HG03565 (cell line): Measurements from ENCODE around the gene NTHL1.

Source experiments
- ATAC-seq: cut with Tn5 transposase; IDR thresholded peaks from one replicate; pipeline ENCODE4 v1.9.1; 2021; ENCODE audit warnings: mild to moderate bottlenecking, moderate library complexity; ENCODE audit not compliant: unreplicated experiment

Gene NTHL1

DNA sequence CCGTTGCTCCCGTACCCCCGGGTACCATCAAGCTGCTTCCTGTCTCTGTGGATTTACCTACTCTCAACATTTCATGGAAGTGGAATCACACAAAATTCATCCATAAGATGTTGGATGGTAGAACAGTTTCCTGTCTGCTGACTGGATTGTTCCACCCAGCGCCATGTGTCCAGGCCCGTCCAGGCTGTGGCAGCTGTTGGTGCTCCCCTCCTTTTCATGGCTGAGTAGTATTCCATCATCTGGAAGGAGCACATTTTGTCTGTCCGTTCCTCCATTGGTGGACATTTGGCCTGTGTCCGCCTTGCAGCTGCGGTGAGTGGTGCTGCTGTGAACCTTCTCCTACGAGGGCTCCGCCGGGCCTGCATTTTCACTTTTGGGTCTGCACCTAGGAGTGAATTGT lies 18.5 kb upstream of the NTHL1 start:
- ATAC-seq = no peak

DNA sequence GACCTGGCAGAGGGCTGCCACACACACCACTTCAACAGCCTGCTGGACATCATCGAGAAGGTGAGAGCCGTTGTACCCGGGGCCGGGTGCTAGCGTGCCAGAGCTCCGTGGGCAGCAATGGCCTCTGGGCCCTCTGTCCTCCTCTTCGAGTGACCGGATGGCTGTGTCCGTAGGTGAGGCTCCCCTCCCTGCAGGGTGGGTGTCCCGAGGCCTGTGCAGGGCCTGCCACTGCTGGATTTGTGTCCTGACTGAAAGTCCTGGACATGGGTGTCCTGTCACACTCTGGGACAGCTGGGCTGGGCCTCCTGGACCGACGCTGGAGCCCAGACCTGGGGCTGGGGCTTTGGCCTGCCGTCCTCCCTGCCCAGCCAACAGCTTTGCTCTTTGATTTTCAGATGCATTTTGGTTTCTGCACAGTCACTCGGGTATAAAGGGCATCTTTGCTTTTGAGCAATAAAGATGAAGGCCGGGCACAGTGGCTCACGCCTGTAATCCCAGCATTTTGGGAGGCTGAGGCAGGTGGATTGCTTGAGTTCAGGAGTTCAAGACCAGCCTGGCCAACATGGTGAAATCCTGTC lies 16.8 kb upstream of the NTHL1 start:
- ATAC-seq = no peak

DNA sequence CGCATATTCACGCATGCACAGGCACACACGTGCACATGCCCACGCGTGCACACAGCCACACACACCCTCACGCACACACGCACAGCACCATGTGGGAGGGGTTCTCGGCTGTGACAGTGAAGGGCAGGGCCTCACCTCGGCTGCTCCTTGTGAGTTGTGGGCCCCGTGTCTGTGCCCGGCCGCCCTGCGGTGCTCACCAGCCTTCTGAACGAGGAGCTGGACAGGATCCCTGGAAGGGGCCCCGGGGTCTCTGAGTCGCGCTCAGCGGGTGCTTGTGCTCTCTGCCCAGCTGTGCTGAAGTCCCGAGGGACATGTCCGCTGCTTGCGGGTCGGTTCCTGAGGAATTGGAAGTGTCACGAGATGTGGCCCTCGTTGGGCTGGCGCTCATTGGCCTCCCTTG lies 16.2 kb upstream of the NTHL1 start:
- ATAC-seq = no peak

DNA sequence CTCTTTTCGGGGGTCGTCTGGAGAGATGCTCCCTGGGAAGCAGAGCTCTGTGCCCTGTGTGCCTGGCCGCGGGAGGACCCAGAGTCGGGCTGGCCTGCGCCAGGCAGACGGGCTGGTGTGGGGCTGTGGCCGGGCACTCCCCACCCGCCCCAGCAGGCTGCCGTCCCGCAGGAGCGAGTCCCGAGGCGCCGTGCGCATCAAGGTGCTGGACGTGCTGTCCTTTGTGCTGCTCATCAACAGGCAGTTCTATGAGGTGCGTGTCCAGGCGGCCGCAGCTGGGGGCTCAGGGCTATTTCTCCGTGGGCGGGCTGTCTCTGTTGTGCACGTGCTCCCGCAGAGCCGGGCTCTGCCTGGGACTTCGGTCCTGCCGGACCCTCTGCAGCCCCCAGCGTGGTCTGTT lies 15.2 kb upstream of the NTHL1 start:
- no peak for ATAC-seq

DNA sequence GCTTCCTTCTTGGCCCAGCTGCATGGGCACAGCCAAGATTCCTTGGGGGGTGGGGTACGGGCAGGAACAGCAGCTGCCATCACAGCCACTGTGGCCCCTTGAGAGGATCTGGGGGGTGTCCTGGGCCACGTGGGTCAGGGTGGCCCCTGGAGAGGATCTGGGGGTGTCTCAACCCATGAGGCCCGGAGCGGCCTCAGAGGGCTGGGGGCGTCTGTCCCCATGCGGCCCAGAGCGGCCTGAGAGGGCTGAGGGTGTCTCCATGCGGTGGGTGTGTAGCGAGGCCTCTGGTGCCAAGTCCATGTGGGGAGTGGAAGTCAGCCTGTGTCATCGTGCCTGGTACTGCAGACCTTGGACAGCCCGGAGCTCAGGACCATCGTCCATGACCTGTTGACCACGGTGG lies 13.9 kb upstream of the NTHL1 start:
- no peak for ATAC-seq

DNA sequence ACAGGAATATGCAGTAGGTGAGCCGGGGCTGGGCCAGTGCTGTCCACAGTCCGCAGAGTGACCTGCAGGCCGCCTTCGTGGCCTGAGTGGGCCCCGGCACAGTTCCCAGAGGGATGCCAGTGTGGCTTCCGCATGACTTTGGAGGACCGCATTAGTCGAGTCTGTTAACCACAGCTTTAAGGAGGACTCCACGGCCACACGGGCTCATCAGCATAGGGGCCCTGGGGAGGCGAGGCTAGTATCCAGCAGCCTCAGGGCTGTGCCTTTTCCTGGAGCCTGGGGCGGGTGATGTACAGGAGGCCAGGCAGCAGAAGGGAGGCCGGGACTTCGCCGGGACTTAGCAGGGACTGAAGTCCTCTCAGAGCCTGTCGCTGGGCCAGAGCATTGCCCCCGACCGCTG lies 13.4 kb upstream of the NTHL1 start:
- ATAC-seq = no peak

DNA sequence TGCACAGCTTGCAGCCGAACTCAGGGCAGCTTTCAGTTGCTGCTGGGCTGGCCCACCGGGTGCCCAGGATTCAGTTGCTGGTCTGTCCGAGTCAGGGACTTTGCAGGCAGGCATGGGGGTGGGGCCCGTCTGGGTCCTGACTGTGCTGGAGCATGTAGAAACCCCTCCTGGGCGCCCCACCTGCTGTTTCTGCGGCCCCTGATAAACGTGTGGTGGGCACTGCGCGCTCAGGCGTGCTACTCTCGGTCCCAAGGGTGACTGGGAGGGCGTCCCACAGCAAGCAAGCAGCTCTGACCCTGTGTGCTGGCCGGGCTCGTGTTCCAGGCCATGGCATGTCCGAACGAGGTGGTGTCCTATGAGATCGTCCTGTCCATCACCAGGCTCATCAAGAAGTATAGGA lies 12.7 kb upstream of the NTHL1 start:
- no peak for ATAC-seq

DNA sequence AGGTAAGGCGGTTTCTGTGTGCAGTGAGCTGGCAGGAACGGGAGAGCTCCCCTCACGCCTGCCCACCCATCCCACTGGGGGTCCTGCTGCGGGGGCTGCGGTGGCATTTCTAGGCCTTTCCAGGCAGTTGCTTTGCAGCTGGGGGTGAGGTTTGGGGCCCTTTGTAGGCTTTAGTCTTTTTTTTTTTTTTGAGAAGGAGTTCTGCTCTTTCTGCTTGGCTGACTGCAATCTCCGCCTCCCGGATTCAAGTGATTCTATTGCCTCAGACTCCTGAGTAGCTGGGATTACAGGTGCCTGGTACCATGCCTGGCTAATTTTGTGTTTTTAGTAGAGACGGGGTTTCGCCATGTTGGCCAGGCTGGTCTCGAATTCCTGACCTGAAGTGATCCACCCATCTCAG lies 11.2 kb upstream of the NTHL1 start:
- no peak for ATAC-seq

DNA sequence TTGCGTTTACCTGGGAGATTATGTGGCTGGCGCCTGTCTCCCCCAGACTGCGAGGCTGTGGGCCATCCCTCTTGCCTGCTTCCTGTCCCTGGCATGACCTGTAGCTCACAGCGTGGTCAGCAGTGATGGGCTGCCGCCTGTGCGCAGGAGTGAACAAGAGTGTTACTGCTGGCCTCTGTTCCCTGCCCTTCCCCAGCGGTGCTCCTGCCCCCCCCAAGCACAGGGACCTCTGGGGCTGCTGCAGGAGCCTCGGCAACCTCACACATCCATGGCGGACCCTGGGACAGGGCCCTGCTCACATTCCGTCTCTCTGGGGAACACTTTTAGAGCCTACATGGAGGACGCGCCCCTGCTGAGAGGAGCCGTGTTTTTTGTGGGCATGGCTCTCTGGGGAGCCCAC lies 10.8 kb upstream of the NTHL1 start:
- no peak for ATAC-seq

DNA sequence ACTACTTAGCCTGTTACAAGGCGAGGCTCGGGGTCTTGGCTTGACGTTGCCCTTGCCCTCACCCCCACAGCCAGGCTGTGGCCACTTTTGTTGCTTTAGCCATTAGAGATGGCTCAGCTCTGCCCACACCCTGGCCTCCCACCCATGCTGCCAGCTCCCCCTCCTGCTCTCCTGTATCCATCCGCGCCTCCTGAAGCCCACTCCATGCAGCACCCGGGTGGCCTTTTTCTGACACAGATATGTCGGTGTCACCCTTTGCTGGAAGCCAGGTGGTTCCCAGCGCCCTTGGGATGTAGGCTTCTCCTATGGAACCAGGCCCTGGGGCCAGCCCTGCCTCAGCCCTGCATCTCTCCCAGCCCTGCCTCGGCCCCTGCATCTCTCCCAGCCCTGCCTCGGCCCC lies 9.8 kb upstream of the NTHL1 start:
- no peak for ATAC-seq

DNA sequence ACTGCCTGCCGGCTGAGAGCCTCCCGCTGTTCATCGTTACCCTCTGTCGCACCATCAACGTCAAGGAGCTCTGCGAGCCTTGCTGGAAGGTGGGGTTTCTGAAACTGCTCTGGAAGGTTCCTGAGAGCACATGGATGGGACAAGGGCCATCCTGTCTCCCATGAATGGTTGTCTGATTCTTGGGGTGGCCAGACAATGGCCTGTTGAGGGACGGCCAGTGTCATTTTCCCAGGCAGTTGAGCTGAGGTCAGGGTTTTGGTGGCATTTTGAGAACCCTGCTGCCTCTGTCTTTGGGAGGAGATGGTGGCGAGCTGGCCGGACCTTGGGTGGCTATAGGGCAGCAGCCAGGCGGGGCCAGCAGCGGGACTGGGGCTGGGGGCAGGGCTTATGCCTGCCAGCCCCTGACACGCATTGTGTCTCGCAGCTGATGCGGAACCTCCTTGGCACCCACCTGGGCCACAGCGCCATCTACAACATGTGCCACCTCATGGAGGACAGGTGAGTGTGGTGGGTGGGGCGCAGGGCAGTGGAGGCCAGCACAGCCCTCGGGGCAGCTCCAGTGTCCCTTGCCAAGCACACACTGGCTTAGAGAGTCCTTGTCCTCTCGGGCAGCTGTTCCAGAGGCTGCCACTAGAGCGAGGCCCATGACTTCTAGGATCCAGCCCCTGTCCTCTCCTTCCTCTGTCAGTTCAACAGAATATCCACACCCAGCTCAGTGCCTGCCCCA lies 9.2 kb upstream of the NTHL1 start:
- ATAC-seq = no peak

DNA sequence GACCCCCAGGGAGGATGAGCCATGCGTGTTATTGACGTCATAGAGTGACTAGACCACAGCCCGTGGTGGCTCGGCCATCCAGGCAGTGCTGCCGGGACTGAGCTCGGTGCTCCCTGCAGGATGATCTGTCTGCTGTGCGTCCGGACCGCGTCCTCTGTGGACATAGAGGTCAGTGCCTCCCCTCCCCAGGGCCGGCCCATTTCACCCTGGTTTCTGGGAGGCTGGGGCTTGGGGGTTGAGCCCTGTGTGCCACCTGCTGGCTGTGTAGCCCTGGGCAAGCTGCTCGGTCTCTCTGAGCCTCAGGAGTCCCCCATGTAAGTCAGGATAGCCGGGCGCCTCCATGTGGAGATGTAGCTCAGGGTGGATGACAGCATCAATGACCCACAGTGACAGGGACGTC lies 8.4 kb upstream of the NTHL1 start:
- no peak for ATAC-seq

DNA sequence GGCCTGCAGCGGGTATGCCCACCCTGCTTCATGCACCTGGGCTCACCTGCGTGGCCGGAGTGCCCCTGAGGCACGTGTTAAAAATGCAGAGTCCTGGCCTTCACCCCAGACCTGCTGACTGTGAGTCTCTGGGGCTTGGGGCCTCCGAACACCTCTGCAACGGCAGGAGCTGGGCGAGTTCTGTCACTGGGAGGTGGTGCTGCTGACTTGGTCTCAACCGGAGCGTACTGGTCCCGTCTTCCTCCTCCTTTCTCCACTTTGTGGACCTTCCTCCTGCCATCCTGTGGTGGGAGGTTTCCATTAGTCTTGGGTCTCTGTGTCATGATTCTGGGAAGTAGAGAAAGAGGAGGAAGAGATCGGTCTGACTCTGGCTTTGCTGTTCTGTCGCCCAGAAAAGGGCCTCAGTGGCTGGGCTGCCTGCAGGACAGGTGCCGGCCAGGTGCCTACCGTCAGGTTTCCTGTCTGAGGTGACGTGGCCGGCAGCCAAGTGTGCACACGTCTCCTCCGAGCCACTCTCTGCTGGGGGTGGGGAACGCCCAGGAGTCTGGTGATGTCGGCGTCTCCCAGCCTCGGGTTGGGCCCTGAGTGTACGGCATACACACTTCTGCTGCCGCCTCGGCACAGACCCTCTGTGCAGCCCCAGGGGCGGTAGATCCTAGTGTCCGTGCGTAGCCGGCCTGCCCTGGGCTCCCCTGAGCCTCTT lies 7.1 kb upstream of the NTHL1 start:
- ATAC-seq = no peak

DNA sequence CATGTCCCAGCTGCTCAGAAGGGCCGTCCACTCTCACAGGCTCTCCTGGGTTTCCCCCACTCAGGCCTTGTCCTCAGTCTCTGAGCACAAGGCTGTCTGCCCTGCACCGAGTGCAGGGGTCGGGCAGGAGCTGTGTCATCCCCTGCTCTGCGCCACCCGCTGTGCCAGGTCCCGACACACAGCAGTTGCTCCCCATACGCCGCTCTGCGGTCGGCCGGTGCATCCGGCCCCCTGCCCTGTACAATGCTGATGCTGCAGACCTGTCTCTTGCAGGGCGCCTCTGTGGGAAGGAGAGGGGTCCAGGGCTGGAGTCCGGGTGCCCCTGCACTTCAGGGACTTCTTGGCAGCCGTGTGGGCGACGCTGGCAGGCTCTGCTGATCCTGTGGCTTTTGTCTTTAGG lies 6.3 kb upstream of the NTHL1 start:
- ATAC-seq = no peak

DNA sequence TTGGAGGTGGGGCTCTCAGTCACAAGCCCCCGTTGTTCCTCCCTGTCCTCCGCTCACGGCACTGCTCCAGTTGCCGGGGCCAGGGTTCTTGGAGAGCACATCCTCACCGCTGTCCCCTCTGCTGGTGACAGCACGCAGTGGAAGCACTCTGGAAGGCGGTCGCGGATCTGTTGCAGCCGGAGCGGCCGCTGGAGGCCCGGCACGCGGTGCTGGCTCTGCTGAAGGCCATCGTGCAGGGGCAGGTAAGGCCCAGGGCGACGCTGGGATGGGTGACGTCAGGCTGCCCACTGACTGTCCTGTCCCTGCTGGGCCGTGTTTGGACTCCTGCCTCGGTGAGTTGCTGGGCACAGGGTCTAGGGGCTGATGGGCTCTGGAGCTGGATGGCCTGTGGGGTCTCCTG lies 5.6 kb upstream of the NTHL1 start:
- no peak for ATAC-seq

DNA sequence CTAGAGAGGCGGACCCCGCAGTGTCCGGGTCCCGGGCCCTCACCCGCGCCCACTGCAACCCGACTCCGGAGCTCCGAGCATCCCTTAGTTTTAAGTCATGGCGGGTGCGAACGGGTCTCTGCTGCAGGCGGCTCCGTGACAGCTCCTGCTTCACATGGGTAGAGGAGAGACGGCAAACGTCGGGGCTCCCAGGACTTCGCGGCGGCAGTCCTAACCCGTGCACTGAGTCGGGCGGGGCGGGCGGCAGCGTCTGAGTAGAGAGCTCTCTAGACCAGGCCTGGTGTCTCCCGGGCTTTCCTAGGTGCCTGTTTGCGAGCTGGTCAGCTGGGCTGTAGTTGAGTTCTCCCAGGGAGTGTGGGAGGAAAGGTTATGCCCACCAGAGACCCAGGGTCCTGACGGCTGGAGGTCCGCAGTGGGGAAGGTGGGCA lies 496 bp upstream of the NTHL1 start:
- no peak for ATAC-seq

DNA sequence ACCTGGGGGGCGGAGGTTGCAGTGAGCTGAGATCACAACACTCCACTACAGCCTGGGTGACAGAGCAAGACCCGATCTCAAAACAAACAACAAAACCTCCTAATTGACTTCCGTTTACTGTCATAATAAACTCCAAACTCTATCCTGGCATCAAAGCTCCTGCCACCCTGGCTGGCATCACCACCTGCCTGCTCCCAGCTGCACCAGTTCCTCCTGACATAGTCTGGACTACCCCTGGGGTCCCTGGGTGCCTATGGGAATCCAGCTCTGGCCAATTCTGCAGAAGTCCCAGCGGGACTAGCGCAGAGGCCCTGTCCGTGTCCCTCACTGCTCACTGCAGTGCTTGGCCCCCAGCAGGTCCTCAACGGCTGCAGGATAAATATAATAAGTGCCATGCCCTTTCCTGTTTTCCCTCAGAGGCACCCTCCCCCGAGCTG lies 723 bp downstream of the NTHL1 start:
- ATAC-seq = no peak

DNA sequence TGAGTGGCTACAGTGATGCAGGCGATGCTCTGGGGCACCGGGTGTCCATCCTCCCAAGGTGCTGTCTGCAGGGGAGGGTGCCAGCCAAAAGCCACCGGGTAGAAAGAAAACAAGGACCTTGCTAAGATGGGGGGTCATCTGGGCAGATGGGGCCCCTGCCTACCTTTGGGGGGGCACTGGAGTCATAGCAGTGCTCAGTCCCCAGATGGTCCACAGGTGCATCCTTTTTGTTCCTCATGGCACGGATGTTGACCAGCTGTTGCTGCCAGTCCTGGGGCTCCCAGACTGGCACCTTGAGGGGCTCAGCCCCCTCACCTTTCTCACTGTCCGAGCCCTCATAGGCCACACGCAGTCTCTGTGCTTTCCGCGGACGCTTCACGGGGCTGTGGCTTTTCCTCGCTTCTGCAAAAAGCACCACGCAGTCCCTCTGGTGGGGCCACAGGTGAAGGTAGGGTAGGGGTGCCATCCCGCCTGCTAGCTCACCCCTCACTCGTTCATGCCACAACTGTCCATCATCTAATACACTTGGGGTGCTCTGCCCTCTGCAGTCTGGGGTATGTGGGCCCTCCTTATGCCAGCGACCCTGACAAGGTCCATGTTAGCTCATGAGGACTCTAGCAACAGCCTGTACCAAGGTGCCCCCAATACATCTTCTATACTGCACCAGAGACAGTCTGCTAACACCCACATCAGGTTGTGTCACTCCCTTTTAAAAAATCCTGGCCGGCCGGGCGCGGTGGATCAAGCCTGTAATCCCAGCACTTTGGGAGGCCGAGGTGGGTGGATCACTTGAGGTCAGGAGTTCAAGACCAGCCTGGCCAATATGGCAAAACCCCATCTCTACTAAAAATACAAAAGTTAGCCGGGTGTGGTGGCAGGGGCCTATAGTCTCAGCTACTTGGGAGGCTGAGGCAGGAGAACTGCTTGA lies 1.4 kb downstream of the NTHL1 start:
- no peak for ATAC-seq

DNA sequence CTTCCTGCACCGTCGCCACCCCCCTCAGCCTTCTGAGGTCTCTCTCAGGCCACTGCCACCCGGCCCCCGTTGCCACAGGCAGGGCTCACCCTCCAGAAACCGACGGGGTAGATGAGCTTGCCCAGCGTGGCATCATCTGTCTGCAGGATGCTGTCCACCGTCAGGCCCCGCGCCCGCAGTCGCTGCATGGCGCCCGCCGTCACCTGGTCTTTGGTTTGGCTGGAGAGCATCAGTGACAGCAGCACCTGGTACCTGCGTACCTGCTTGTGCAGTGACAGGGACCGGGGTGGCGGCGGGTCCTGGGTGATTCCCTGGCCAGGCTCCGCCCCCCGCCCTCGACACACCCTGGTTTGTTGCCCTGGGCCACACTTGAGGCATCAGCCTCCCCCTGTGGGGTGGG lies 3.1 kb downstream of the NTHL1 start:
- ATAC-seq = no peak

DNA sequence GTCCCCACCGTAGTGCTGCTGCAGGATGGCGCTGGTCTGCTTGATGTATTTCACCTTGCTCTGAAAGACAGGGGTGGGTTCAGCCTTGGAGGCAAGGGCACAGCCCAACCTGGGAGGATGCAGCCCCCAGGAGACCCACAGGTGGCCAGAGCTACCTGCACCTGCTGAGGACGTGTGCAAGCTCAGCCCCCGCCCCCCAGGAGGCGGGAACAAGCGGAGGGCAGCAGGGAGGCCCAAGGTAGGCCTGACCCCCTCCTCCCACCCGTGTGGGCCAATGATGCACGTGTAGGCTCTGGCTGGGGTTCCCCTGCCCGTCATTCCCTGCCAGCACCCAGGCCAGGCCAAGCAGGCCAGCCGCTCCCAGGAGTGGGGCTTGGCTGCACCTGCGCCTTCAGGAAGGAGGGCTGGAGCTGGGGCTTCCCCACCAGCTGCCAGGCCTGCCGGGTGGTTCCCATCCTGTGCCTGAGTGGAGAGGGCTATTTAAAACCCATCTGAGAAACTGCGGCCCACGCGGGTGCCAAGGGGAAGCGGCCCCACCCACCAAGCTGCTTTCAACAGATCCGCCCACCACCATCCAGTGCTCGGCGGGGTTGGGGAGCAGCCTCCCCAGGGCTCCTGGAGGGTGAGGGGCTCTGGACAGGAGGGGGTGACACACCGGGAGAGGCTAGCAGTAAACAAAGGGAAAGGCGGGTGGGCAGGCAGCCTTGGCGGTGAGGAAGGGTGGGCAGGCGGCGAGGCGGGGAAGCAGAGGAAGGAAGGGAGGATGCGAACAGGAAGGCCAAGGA lies 3.8 kb downstream of the NTHL1 start:
- ATAC-seq = no peak
